SU-DHL-6 (cell line): ENCODE measurements around the gene ZNF668.

Experiments used
- CTCF ChIP-seq: fragments of 200-600 bp; sonication (generic); IDR thresholded peaks from one replicate; pipeline ENCODE4 v1.5.1; 2017; ENCODE audit warnings: antibody characterized with exemption, mild to moderate bottlenecking, low read length, moderate library complexity; ENCODE audit not compliant: insufficient read depth, poor library complexity, severe bottlenecking
- EZH2phosphoT487 ChIP-seq: fragments of 200-600 bp; sonication (generic), shearing (Covaris generic); conservative IDR thresholded peaks from 2 replicates; pipeline ENCODE4 v1.6.1; 2018; ENCODE audit warnings: mild to moderate bottlenecking, antibody characterized with exemption, low read length, moderate library complexity, mixed read lengths

DNA sequence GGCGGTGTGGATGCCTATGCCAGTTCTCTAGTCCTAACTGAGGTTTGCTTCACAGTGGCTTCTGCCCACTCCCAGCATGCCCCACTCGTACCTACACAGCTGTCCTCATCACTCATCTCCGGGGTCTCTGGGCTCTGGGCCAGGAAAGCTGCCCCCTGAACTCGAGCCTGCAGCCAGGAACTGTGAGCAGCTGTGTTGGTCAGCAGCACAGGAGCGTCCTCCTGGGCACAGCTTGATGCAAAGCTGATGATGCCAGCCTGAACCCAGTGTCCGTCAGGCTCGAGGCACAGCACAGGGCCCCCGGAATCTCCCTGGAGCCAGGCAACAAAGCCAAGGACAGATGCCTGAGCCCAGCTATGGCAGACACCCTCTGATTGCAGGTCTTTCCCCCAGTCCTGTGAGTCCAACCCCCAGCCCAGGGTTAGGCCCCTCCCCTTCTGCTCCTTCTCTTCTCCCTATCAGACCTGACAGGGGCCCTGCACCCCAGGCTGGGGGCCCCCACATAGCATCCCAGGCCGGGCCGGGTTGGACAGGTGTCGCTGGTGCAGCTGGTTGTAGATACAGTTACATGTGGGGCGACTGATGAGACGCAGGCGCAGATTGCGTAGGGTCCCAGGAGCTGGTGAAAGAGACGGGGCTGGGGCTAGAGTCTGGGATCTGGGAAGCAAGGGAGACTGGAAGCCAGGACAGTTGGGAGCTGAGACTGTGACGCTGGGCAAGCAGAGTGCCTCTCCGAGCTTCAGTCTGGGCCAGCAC lies 12.0 kb upstream of the ZNF668 start:
- TF ChIP-seq CTCF (no peak), EZH2phosphoT487 (no peak)
